GM12872 (cell line): Measurements from ENCODE around the gene MYRIP.

ENCODE experiments used
- CTCF ChIP-seq: IDR thresholded peaks from 3 replicates; pipeline ENCODE4 v1.5.1; 2011; ENCODE audit warnings: low read depth, mild to moderate bottlenecking, low read length, moderate library complexity; ENCODE audit not compliant: insufficient read depth

Gene MYRIP

GRCh38 chr3:40229963-40230362, 420.6 kb downstream of the MYRIP start:
- no peak for TF ChIP-seq CTCF

DNA sequence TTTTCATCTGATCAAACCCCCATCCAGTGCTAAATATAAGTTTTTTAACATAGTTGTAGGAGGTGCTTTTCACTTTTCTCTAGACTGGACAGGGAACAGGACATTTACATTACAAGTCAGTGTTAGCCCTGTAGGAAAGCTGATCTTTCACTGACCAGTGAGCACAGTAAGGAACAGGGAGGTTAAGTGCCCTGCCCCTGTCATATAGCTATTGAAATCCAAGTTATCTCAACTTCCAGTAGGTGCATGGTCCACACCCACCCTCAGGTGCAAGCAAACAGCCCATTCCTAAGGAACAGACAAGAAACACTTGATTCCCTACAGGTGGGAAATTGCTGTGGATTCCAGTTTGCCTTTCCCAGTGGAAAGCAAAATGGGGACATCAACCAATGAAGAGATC, 421.0 kb downstream of the MYRIP start:
- TF ChIP-seq CTCF = no peak

GRCh38 chr3:40232626-40233025, 423.2 kb downstream of the MYRIP start:
- TF ChIP-seq CTCF = no peak

- TF ChIP-seq CTCF = no peak
Measured at GRCh38 chr3:40237159-40237558, 427.8 kb downstream of the MYRIP start.

- TF ChIP-seq CTCF = no peak
Measured at GRCh38 chr3:40237889-40238571, 428.6 kb downstream of the MYRIP start.

- TF ChIP-seq CTCF = 0 out of 3 replicates have a peak, but pooled peaks have one; percentile 3
Measured at GRCh38 chr3:40240921-40241320, 431.5 kb downstream of the MYRIP start.

GRCh38 chr3:40242216-40242615, 432.8 kb downstream of the MYRIP start:
- no peak for TF ChIP-seq CTCF
